Ovary (tissue), 9 donors: ENCODE data around the gene SYVN1. TPM values are rescaled to one million over a fixed set of nuclear protein-coding genes. Genes with fewer than 3 reads are reported as not detected.
A peak's percentile ranks its signal among the peaks of the same experiment; 100 is the strongest.
"Not testable (repeated sequence)": the region's sequence is repeated elsewhere in the genome, so short reads cannot be mapped to it uniquely, and the experiment has no call there.

ENCODE experiments used
- DNase-seq, 5 donors: peaks; one replicate each; pipeline ENCODE4 v3.0.0-alpha.2; 2019 to 2020
- H3K27ac ChIP-seq, 2 donors: fragments of 200-600 bp; one replicate each; pipeline versions ENCODE4 v1.5.1 to v1.8.0; 2019 to 2022
- H3K27me3 ChIP-seq: fragments of 200-600 bp; one replicate; pipeline ENCODE4 v1.8.0; 2022
- H3K36me3 ChIP-seq: fragments of 200-600 bp; sonication (generic); one replicate; pipeline ENCODE4 v1.5.1; 2019
- H3K4me1 ChIP-seq: one replicate; pipeline ENCODE4 v1.8.1; 2013; ENCODE audit warnings: mild to moderate bottlenecking, moderate library complexity; ENCODE audit not compliant: insufficient read depth
- H3K4me3 ChIP-seq: fragments of 200-600 bp; sonication (generic); one replicate; pipeline ENCODE4 v1.5.1; 2017
- H3K9me3 ChIP-seq, 2 donors: fragments of 200-600 bp in 1 of 2; sonication (generic) in 1 of 2; one replicate each; pipeline versions ENCODE4 v1.5.1 to v1.8.1; 2013 to 2019; ENCODE audit warnings: mild to moderate bottlenecking in 1 of 2, moderate library complexity in 1 of 2
- EP300 ChIP-seq: sonication (generic); formaldehyde crosslinking; IDR thresholded peaks from one replicate; pipeline ENCODE4 v1.6.1; 2017; ENCODE audit warnings: antibody characterized with exemption
- POLR2A ChIP-seq: fragments of 450-650 bp; IDR thresholded peaks from one replicate; pipeline ENCODE4 v1.6.1; 2017; ENCODE audit warnings: antibody characterized with exemption, mild to moderate bottlenecking, moderate library complexity
- WGBS, 3 donors: extraction: QIAGEN DNeasy Blood & Tissue Kit in 1 of 3; methylation state at CpG; one replicate each; pipeline versions ENCODE4 v1.1.5 to v1.1.7; 2013 to 2017; 5-methylcytosine and 5-hydroxymethylcytosine counted together
- intact Hi-C, 4 donors: fragments of 100-400 bp; cut with DNase I; formaldehyde crosslinking; loops; one replicate each; pipeline versions ENCODE4 v1.11.0 to v1.15.1; 2022 to 2023
- polyA plus RNA-seq, 2 donors: library from polyadenylated mRNA; stranded (reverse); fragments of 200-250 nt in 1 of 2; fragments of 350-450 nt in 1 of 2; fragmentation: Illumina TruSeq in 1 of 2; extraction: RNeasy Lipid Tissue Mini Kit (QIAGEN cat#74804) in 1 of 2; gene quantifications; one replicate each; pipeline ENCODE4 v1.2.3, GENCODE V29; 2013 to 2014
- total RNA-seq, 7 donors: library from RNA; depleted of rRNA in 2 of 7; stranded (reverse); fragments of >200 nt in 2 of 7; fragmentation: NEBNext Ultra II Directional in 3 of 7; extraction: Animal tissue kit (Norgen Biotek cat#: 25700) in 3 of 7; gene quantifications; one replicate each; pipeline versions ENCODE4 v1.1.0 to v1.2.4, GENCODE V29; 2016 to 2023
- TF ChIP-seq, protein P1 (sequence below), 3 donors: fragments of 450-650 bp in 2 of 3; fragments of 200-600 bp in 1 of 3; IDR thresholded peaks; one replicate each; pipeline versions ENCODE4 v1.5.1 to v1.8.0; 2016 to 2022; ENCODE audit warnings: antibody characterized with exemption in 3 of 3, mild to moderate bottlenecking in 1 of 3
- donor health status: DM: no; HTN: no; CAD: no; lungs with moderate emphysema.
- donor health status: DM: no; HTN: no; CAD: no.
- donor health status: Bipolar disorder and iron deficiency.
- donor health status: DM: yes; HTN: yes; CAD: no.
- donor health status: DM: no; HTN: no; CAD: no.
- donor health status: DM: yes; HTN: yes; CAD: no.

SYVN1 gene
- total and polyA plus RNA-seq, 9 donors = 21.1 to 73.0 (median 53.3) TPM

DNA sequence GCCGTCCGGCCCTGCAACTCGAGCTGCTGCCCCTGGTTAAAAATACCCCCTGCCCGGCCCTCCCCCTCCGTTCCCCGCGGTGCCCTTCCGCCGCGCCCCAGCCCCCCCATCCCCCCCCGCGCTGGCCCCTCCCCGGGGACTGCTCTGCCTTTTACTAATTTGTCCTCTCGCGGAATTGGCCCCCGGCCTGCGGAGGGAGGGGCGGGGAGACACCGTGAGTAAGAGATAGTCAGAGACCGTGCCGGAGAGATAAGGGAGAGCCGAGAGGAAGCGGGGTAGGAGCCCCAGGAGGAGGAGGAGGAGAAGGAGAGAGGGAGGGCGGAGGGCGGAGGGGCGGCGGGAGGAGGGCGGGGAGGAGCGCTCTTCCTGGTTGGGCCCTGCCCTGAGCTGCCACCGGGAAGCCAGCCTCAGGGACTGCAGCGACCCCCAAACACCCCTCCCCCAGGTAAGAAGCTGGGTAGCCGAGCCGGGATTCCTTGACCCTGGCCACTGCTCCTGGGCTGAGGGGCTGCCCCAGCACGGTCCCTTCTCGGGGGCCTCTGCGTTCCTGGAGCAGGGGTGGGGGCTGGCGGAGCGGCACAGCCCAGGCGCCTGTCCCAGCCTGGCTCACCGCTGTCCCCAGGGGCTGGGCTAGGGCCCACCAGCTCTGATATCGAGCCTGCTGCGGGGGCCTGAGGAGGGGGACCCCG, 47.4 kb upstream of the SYVN1 start, which contains the start of gene CAPN1:
Gene CAPN1, plus strand, starts transcription at position 360 of the 689 bp plus-strand sequence. CDS start 774 bp downstream, outside the sequence.
- Histone ChIP-seq H3K36me3 (no peaks in the 10 kb centered on the region), H3K4me1 (peaks cover 6% of the 10 kb centered on the region), H3K27ac (peak within 1 kb of the TSS; percentile 77 to 86), H3K27me3 (no peaks in the 10 kb centered on the region), H3K9me3 (no peaks in the 10 kb centered on the region), H3K4me3 (peak within 1 kb of the TSS; percentile 56)
- 1% methylated on average over 32 to 43 of the region's 43 CpGs for WGBS, 3 donors
- peak; percentile 81 to 88 (median 84) for DNase-seq
- no peak for TF ChIP-seq EP300
- no peak for TF ChIP-seq POLR2A
- TF ChIP-seq, protein P1, sequence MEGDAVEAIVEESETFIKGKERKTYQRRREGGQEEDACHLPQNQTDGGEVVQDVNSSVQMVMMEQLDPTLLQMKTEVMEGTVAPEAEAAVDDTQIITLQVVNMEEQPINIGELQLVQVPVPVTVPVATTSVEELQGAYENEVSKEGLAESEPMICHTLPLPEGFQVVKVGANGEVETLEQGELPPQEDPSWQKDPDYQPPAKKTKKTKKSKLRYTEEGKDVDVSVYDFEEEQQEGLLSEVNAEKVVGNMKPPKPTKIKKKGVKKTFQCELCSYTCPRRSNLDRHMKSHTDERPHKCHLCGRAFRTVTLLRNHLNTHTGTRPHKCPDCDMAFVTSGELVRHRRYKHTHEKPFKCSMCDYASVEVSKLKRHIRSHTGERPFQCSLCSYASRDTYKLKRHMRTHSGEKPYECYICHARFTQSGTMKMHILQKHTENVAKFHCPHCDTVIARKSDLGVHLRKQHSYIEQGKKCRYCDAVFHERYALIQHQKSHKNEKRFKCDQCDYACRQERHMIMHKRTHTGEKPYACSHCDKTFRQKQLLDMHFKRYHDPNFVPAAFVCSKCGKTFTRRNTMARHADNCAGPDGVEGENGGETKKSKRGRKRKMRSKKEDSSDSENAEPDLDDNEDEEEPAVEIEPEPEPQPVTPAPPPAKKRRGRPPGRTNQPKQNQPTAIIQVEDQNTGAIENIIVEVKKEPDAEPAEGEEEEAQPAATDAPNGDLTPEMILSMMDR (IDR thresholded peaks at IDR 0.05) = no peak
- intact Hi-C loops = loop anchor here in 1 of 4 donors (10.0 kb wide), 1 partner anchor 67 kb away; the partner anchor contains the start of genes TM7SF2 and ZNHIT2

DNA sequence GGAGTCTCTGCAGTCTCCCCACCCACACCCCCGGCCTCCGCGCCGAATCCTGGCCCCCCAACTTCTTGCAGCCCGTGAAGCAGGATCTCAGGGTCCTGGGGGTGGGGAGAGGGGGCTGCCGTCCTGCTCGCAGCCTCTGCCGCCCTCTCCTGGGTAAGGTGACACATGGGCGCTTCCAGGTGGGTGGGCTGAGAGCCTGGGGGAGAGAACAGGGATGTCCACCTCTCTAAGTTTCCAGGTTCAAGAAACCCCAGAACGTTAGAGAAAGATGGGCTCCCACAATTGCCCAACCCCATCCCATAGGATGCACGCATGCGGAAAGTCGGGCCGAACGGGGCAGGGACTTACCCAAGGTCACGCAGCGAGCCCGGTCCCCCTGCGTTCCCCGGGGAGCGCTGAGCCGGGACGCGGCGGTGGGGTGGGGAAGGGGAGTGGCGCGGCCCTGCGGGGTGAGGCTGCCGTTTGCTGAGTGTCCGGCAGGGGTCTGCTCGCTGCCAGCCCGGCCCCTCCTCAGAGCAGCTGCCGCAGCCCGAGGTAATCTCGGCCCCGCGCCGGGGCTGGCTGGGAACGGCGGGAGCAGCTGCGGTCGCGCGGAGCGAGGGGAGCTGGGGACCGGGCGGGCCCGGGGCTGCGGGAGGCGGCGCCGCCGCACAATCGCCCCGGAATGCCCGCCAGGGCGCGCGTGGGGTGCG, 46.7 kb upstream of the SYVN1 start:
- Histone ChIP-seq H3K27me3 (no peaks in the 10 kb centered on the region), H3K9me3 (no peaks in the 10 kb centered on the region), H3K4me1 (peaks cover 6% of the 10 kb centered on the region), H3K36me3 (no peaks in the 10 kb centered on the region), H3K27ac (peak overlapping the region; percentile 77 to 86), H3K4me3 (peak overlapping the region; percentile 56)
- peak; percentile 50 to 74 (median 60) for DNase-seq
- intact Hi-C loops = loop anchor here in 1 of 4 donors (10.0 kb wide), 1 partner anchor 66 kb away; the partner anchor contains the start of genes TM7SF2 and ZNHIT2
- TF ChIP-seq EP300 (no peak), POLR2A (no peak)
- TF ChIP-seq, protein P1 (IDR thresholded peaks at IDR 0.05) = peak; percentile 17 to 52 (median 47)
- WGBS, 3 donors = 1% methylated on average over 20 to 59 of the region's 60 CpGs

DNA sequence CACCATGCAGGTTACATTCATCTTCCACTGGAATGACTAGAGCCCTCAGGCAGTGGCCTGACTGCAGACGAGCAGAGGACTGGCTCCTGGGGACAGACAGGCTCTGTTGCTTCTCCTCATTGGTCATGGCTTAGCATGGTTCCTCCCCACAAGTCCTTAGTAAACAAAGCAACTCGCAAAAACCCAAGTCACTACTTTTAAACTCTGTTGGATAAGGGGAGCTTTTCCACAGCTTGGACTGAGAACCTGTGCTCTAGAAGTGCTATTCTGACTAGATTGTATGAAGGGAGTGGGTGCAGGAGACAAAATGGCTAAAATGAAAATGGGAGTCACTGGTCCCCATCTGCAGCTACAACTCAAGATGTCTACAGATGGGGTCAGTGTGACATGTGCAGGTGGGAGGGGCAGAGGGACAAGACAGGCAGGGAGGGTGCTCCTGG, 40.3 kb upstream of the SYVN1 start:
- H3K4me3 ChIP-seq, H3K36me3 ChIP-seq, H3K27me3 ChIP-seq, DNase-seq, intact Hi-C loops, H3K9me3 ChIP-seq, H3K4me1 ChIP-seq, H3K27ac ChIP-seq: not testable (repeated sequence)
- 47 to 56% (median 53%) methylated on average over 2 of the region's 2 CpGs for WGBS, 3 donors

DNA sequence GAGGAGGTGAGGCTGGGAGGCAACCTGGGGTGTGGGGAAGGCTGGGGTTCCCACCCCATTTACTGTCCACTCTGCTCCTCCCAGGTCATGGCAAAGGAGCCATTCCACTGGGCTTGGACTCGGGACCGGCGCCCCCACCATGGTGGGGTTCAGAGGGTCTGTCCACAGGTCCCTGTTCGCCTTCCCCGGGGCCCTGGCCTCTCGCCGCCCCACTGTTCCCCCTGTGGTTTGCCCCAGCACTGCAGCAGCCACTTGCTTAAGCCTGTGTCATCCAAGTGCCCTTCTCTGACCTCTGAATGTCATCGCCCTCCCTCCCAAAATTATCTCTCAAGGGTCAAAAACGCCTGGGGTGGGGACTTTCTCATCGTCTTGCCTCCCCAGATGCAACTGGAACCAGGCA, 38.3 kb upstream of the SYVN1 start:
- TF ChIP-seq, protein P1 (IDR thresholded peaks at IDR 0.05) = no peak
- TF ChIP-seq POLR2A (no peak), EP300 (no peak)
- Histone ChIP-seq H3K36me3 (no peaks in the 10 kb centered on the region), H3K4me1 (no peaks in the 10 kb centered on the region), H3K9me3 (no peaks in the 10 kb centered on the region), H3K4me3 (no peak overlapping the region), H3K27ac (no peak overlapping the region), H3K27me3 (no peaks in the 10 kb centered on the region)
- intact Hi-C loops = no loop called here
- peak in 1 of 5 donors; percentile 10 for DNase-seq
- WGBS, 3 donors = 78 to 81% (median 78%) methylated on average over 10 of the region's 10 CpGs
